ENCODE results near the gene EFHB.

DNA sequence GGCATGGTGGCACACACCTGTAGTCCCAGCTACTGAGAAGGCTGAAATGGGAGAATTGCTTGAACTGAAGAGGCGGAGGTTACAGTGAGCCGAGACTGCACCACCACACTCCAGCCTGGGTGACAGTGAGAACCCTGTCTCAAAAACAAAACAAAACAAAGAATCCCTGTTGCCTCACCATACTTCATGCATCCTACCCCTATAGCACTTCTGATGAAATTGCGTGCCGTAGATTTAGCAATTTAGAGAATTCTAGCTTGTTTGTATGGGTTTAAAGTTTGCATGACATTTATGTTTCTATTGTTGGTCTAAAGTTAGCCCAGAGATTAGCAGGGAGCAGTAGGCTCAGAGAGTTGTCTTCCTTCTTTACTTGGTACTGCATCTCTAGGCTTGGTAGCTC lies 20.7 kb upstream of the EFHB start:
- TF ChIP-seq, protein P1, sequence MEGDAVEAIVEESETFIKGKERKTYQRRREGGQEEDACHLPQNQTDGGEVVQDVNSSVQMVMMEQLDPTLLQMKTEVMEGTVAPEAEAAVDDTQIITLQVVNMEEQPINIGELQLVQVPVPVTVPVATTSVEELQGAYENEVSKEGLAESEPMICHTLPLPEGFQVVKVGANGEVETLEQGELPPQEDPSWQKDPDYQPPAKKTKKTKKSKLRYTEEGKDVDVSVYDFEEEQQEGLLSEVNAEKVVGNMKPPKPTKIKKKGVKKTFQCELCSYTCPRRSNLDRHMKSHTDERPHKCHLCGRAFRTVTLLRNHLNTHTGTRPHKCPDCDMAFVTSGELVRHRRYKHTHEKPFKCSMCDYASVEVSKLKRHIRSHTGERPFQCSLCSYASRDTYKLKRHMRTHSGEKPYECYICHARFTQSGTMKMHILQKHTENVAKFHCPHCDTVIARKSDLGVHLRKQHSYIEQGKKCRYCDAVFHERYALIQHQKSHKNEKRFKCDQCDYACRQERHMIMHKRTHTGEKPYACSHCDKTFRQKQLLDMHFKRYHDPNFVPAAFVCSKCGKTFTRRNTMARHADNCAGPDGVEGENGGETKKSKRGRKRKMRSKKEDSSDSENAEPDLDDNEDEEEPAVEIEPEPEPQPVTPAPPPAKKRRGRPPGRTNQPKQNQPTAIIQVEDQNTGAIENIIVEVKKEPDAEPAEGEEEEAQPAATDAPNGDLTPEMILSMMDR (IDR thresholded peaks at IDR 0.05; ENCODE audit: low read length) = no peak
- no peak for TF ChIP-seq EZH2 (IDR thresholded peaks at IDR 0.05; ENCODE audit: borderline replicate concordance, low read length)

All from OCI-LY1 (cell line).